Body of pancreas (tissue), 4 donors: ENCODE results near the gene SYN1. TPM values are rescaled to one million over a fixed set of nuclear protein-coding genes. Genes with fewer than 3 reads are reported as not detected.

Experiments used
- ATAC-seq: fragments of 150-250 bp; one replicate; pipeline ENCODE4 v1.9.1; 2016
- DNase-seq, 4 donors: peaks; one replicate each; pipeline ENCODE4 v3.0.0-alpha.2; 2019
- H3K27ac ChIP-seq, 4 donors: fragments of 200-600 bp; sonication (generic); 1 replicate in 3 of 4; 2 replicates in 1 of 4; pipeline versions ENCODE4 v1.5.1 to v1.6.1; 2016 to 2019; ENCODE audit warnings: mild to moderate bottlenecking in 1 of 4, mixed read lengths in 1 of 4, moderate library complexity in 1 of 4
- H3K27me3 ChIP-seq, 2 donors: fragments of 200-600 bp; sonication (generic); one replicate each; pipeline ENCODE4 v1.6.0; 2016; ENCODE audit warnings: mild to moderate bottlenecking in 1 of 2
- H3K36me3 ChIP-seq, 2 donors: fragments of 200-600 bp; sonication (generic); replicated peaks in 1 of 2; 2 replicates each; pipeline ENCODE4 v1.5.1; 2016; ENCODE audit warnings: low read depth in 2 of 2; ENCODE audit not compliant: insufficient read depth in 1 of 2
- H3K4me1 ChIP-seq: fragments of 200-600 bp; sonication (generic); one replicate; pipeline ENCODE4 v1.6.0; 2016
- H3K4me3 ChIP-seq, 2 donors: fragments of 200-600 bp; sonication (generic); 1 replicate in 1 of 2; 2 replicates in 1 of 2; pipeline ENCODE4 v1.5.1; 2016 to 2019
- H3K9me3 ChIP-seq, 3 donors: fragments of 200-600 bp; sonication (generic); 1 replicate in 2 of 3; 2 replicates in 1 of 3; pipeline ENCODE4 v1.5.1; 2016
- CTCF ChIP-seq, 7 experiments: fragments of 450-650 bp in 4 of 7; fragments of 200-600 bp in 3 of 7; sonication (generic) in 3 of 7; IDR thresholded peaks; one replicate each; pipeline ENCODE4 v1.5.1; 2016 to 2019; ENCODE audit warnings: antibody characterized with exemption in 7 of 7
- POLR2A ChIP-seq, 3 donors: fragments of 450-650 bp; IDR thresholded peaks; one replicate each; pipeline ENCODE4 v1.6.1; 2016; ENCODE audit warnings: antibody characterized with exemption in 3 of 3, mild to moderate bottlenecking in 2 of 3
- WGBS, 2 donors: methylation state at CpG; one replicate each; pipeline ENCODE4 v1.1.5; 2017; 5-methylcytosine and 5-hydroxymethylcytosine counted together
- intact Hi-C: fragments of 100-400 bp; cut with DNase I; formaldehyde crosslinking; loops from one replicate; pipeline ENCODE4 v1.15.1; 2023
- total RNA-seq, 2 donors: library from RNA; depleted of rRNA; stranded (reverse); fragments of >200 nt; gene quantifications; one replicate each; pipeline ENCODE4 v1.1.0, GENCODE V29; 2016

SYN1 gene
- total RNA-seq, 2 donors from 2014 or later: 0.26 to 4.0 TPM

- 27 to 50% methylated on average over 2 to 6 of the region's 16 CpGs for WGBS, 2 donors
- Histone ChIP-seq H3K36me3 (no peaks in the 10 kb centered on the region), H3K4me3 (no peak overlapping the region), H3K4me1 (peaks cover 5% of the 10 kb centered on the region), H3K27me3 (no peaks in the 10 kb centered on the region), H3K27ac (no peak overlapping the region), H3K9me3 (no peaks in the 10 kb centered on the region)
- intact Hi-C loops: no loop called here
- TF ChIP-seq POLR2A (IDR thresholded peaks at IDR 0.05) (no peak), CTCF (IDR thresholded peaks at IDR 0.05) (no peak)
- ATAC-seq: no peak
- peak in 1 of 4 donors; percentile 33 for DNase-seq
Observed at GRCh38 chrX:47578692-47579091, 41.0 kb downstream of the SYN1 start.

- no peaks in the 10 kb centered on the region for H3K27me3 ChIP-seq
- ATAC-seq (no peak), DNase-seq (no peak)
- no peak overlapping the region for H3K27ac ChIP-seq
- WGBS, 2 donors: 36 to 40% methylated on average over 1 to 3 of the region's 3 CpGs
- intact Hi-C loops: no loop called here
- no peaks in the 10 kb centered on the region for H3K36me3 ChIP-seq
- peaks cover 12% of the 10 kb centered on the region for H3K4me1 ChIP-seq
- H3K4me3 ChIP-seq: no peak overlapping the region
- TF ChIP-seq POLR2A (IDR thresholded peaks at IDR 0.05) (no peak), CTCF (IDR thresholded peaks at IDR 0.05) (no peak)
- no peaks in the 10 kb centered on the region for H3K9me3 ChIP-seq
Observed at GRCh38 chrX:47577901-47578300, 41.8 kb downstream of the SYN1 start.

GRCh38 chrX:47577424-47577823 is 42.2 kb downstream of the SYN1 start:
- intact Hi-C loops: no loop called here
- Histone ChIP-seq H3K4me1 (peaks cover 17% of the 10 kb centered on the region), H3K9me3 (no peaks in the 10 kb centered on the region), H3K27me3 (no peaks in the 10 kb centered on the region), H3K36me3 (no peaks in the 10 kb centered on the region), H3K4me3 (no peak overlapping the region), H3K27ac (no peak overlapping the region)
- ATAC-seq: no peak
- DNase-seq: no peak
- no peak for TF ChIP-seq CTCF (IDR thresholded peaks at IDR 0.05)
- whole genome bisulfite sequencing, 2 donors: 40 to 67% methylated on average over 1 to 4 of the region's 9 CpGs

- Histone ChIP-seq H3K4me3 (no peak overlapping the region), H3K9me3 (no peaks in the 10 kb centered on the region), H3K4me1 (peaks cover 18% of the 10 kb centered on the region), H3K36me3 (no peaks in the 10 kb centered on the region), H3K27me3 (no peaks in the 10 kb centered on the region), H3K27ac (no peak overlapping the region)
- ATAC-seq: no peak
- intact Hi-C loops: no loop called here
- WGBS, 2 donors: 89 to 92% methylated on average over 9 to 15 of the region's 20 CpGs
- DNase-seq: no peak
- TF ChIP-seq POLR2A (IDR thresholded peaks at IDR 0.05): no peak
- TF ChIP-seq CTCF (IDR thresholded peaks at IDR 0.05): no peak
Observed at GRCh38 chrX:47576021-47576898, 43.4 kb downstream of the SYN1 start.
